NCI-H1436 treated with DMSO at 0.1 percent for 48 hours (cell line): ENCODE results near the gene ADPRM.
"Not testable (repeated sequence)": the region's sequence is repeated elsewhere in the genome, so short reads cannot be mapped to it uniquely, and the experiment has no call there.

Experiments used
- DNase-seq: peaks from one replicate; lab custom pipeline; 2025; lab: John Stamatoyannopoulos, UW

ADPRM gene

GRCh38 chr17:10699856-10700255, 2.5 kb downstream of the ADPRM start:
- no peak for DNase-seq

- no peak for DNase-seq
These were observed 5.2 kb downstream of the ADPRM start for GRCh38 chr17:10702574-10702973.

- no peak for DNase-seq
These were observed 8.3 kb downstream of the ADPRM start for GRCh38 chr17:10705727-10706126.

- no peak for DNase-seq
These were observed 15.9 kb downstream of the ADPRM start for GRCh38 chr17:10713318-10713717.

GRCh38 chr17:10716218-10716617, 18.8 kb downstream of the ADPRM start:
- no peak for DNase-seq

GRCh38 chr17:10718547-10718946, 21.2 kb downstream of the ADPRM start:
- no peak for DNase-seq

GRCh38 chr17:10724546-10725195, 27.3 kb downstream of the ADPRM start:
- DNase-seq, result no peak

GRCh38 chr17:10725262-10725661, 27.9 kb downstream of the ADPRM start:
- DNase-seq, result no peak

GRCh38 chr17:10726196-10726595, 28.8 kb downstream of the ADPRM start:
- no peak for DNase-seq

- DNase-seq, result no peak
These were observed 29.8 kb downstream of the ADPRM start for GRCh38 chr17:10727192-10727591.

GRCh38 chr17:10728331-10728892, 31.0 kb downstream of the ADPRM start:
- no peak for DNase-seq

GRCh38 chr17:10729334-10730193, 32.2 kb downstream of the ADPRM start, which contains the start of gene TMEM220:
TMEM220 (minus strand) TSS chr17:10730023; CDS start chr17:10729851, 172 bp downstream.
- no peak for DNase-seq

GRCh38 chr17:10730247-10730646, 32.9 kb downstream of the ADPRM start:
- not testable (repeated sequence) for DNase-seq

- DNase-seq, result no peak
These were observed 34.0 kb downstream of the ADPRM start for GRCh38 chr17:10731408-10731879.

GRCh38 chr17:10732121-10732520, 34.7 kb downstream of the ADPRM start:
- DNase-seq, result not testable (repeated sequence)

- DNase-seq, result no peak
These were observed 36.3 kb downstream of the ADPRM start for GRCh38 chr17:10733666-10734065.

GRCh38 chr17:10735251-10735650, 37.9 kb downstream of the ADPRM start:
- DNase-seq, result no peak

GRCh38 chr17:10735821-10736220, 38.4 kb downstream of the ADPRM start:
- DNase-seq, result no peak

GRCh38 chr17:10737168-10737622, 39.8 kb downstream of the ADPRM start:
- no peak for DNase-seq

GRCh38 chr17:10737736-10738135, 40.3 kb downstream of the ADPRM start:
- DNase-seq, result no peak

GRCh38 chr17:10738521-10739258, 41.3 kb downstream of the ADPRM start:
- DNase-seq, result no peak

- no peak for DNase-seq
These were observed 42.0 kb downstream of the ADPRM start for GRCh38 chr17:10739386-10739785.
